ENCODE measurements around the gene CCDC127. TPM values are rescaled to one million over a fixed set of nuclear protein-coding genes. Genes with fewer than 3 reads are reported as not detected.

CCDC127 gene
- total RNA-seq, 4 donors from 2014 or later: 4.4 to 5.2 (median 4.8) TPM

DNA sequence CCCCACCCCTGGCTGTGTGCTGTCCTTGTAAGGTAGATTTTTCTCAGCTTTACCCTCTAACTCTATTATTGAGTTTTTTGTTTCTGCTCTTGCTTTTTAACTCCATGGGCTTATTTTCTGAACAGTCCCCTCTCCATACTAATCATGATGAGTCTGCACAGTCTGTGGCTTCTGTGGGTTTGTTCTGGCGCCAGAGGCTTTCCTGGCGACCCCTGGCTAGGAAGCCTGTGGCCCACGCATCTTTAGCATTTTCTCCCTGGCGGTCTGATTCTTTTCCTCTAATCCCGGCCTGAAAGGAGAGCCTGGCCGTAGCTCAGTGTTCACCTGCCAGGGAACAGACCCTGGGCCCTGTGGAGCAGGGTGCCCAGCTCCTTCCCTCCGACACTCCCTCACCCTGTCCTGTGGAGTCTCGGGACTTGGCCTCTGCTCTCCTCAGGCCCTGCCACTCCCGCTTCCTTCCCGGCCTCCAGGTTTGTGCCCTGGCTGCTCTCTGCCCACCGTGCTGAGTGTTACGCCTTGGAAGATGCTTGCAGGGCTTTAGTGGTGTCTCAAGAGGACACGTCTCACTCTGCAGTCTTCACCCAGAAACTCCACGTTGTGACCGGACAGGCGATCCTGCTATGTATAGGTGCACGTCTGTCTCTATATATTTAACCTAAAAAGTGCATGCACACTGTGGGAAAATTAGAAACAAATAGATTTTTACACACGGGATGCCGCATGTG, 58.3 kb downstream of the CCDC127 start:
- H3K4me3 ChIP-seq (replicated peaks in 1 of 3): no peak overlapping the region
- H3K27ac ChIP-seq: no peak overlapping the region
- intact Hi-C loops (cut with DNase I): no loop called here
- TF ChIP-seq, protein P1, sequence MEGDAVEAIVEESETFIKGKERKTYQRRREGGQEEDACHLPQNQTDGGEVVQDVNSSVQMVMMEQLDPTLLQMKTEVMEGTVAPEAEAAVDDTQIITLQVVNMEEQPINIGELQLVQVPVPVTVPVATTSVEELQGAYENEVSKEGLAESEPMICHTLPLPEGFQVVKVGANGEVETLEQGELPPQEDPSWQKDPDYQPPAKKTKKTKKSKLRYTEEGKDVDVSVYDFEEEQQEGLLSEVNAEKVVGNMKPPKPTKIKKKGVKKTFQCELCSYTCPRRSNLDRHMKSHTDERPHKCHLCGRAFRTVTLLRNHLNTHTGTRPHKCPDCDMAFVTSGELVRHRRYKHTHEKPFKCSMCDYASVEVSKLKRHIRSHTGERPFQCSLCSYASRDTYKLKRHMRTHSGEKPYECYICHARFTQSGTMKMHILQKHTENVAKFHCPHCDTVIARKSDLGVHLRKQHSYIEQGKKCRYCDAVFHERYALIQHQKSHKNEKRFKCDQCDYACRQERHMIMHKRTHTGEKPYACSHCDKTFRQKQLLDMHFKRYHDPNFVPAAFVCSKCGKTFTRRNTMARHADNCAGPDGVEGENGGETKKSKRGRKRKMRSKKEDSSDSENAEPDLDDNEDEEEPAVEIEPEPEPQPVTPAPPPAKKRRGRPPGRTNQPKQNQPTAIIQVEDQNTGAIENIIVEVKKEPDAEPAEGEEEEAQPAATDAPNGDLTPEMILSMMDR (IDR thresholded peaks at IDR 0.05): no peak
- no peaks in the 10 kb centered on the region for H3K27me3 ChIP-seq
- no peaks in the 10 kb centered on the region for H3K4me1 ChIP-seq
- 83 to 89% methylated on average over 19 of the region's 19 CpGs for WGBS, 2 donors
- H3K36me3 ChIP-seq: no peaks in the 10 kb centered on the region
- no peaks in the 10 kb centered on the region for H3K9me3 ChIP-seq
- no peak for DNase-seq

DNA sequence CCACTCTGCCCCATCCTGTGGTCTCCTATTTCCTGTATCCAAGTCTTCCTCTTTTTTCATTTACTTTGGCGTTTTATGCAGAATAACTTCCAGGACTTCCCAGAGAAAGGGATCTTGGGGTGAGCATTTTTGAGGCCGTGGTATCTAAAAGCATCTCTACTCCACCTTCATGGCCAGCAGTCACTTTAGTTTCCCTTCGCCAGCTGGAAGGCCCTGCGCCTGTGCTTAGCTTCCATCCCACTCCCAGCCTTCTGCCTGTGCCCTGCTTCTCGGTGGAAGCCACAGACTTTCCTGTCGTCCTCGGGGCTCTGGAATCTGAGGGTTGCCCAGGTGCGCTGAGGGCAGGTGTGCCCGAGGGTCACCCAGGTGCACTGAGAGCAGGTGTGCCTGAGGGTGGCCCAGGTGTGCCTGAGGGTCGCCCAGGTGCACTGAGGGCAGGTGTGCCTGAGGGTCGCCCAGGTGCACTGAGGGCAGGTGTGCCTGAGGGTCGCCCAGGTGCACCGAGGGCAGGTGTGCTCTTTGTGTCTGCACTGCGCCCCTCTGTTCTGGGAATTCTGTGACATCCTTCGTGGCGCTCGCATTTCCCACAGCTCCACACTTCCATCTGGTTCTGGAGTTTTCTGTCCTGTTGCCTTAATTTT, 59.0 kb downstream of the CCDC127 start:
- Histone ChIP-seq H3K27ac (no peak overlapping the region), H3K36me3 (no peaks in the 10 kb centered on the region), H3K4me1 (no peaks in the 10 kb centered on the region), H3K27me3 (no peaks in the 10 kb centered on the region), H3K9me3 (no peaks in the 10 kb centered on the region), H3K4me3 (replicated peaks in 1 of 3) (no peak overlapping the region)
- no peak for DNase-seq
- intact Hi-C loops (cut with DNase I): no loop called here
- 87 to 92% methylated on average over 16 to 17 of the region's 17 CpGs for WGBS, 2 donors
- no peak for TF ChIP-seq POLR2A (IDR thresholded peaks at IDR 0.05)
- TF ChIP-seq, protein P1 (IDR thresholded peaks at IDR 0.05): no peak

DNA sequence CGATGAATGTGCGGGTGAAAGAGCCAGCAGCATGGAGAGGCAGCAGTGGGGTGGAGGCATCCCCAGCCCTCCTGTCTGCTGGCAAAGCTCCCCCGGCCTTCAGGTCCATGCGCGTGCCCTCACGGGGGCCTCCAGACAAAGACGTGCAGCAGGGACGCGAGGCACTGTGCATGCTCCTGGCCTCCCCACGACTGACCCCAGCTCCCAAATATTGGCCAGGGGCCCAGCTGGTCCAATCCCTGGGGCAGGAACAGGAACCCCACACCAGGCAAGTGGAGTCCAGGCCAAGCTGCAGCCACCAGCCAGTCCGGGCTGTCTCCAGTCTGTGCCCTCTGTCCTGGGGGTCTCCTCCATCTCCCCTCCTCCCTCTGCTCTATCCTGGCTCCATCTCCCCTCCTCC, 60.2 kb downstream of the CCDC127 start:
- no peak overlapping the region for H3K27ac ChIP-seq
- H3K9me3 ChIP-seq: no peaks in the 10 kb centered on the region
- no peak for TF ChIP-seq POLR2A (IDR thresholded peaks at IDR 0.05)
- TF ChIP-seq, protein P1 (IDR thresholded peaks at IDR 0.05): no peak
- H3K4me3 ChIP-seq (replicated peaks in 1 of 3): no peak overlapping the region
- WGBS, 2 donors: 79 to 87% methylated on average over 10 to 11 of the region's 11 CpGs
- H3K4me1 ChIP-seq: no peaks in the 10 kb centered on the region
- no peaks in the 10 kb centered on the region for H3K36me3 ChIP-seq
- intact Hi-C loops (cut with DNase I): no loop called here
- no peak for DNase-seq
- no peaks in the 10 kb centered on the region for H3K27me3 ChIP-seq

DNA sequence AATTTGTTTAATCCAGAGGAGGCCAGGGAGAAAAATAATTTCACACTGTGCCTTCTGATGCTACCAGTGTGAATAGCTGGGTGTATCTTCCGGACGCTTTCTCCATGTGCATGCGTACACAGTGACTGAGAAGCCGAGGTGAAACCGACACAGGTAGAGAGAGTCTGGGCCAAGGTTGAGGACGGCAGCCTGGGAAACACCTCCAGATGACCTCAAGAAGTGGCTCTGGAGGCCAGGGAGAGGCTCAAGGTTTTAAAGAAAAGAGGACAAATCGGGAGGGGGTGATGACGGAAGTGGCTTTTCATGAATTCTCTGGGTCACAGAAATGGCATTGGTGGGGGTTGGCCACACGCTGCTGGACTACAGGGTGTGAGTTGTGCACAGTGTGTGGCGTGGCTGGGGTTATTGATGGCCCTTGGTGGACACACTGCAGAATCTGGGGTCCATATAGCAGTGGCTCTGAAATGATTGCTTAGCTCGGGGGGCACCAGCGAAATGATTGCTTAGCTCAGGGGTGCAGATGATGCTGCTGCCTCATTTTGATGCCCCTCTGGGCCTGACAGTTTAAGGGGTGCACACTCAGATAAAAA, 60.7 kb downstream of the CCDC127 start:
- no peak for DNase-seq
- TF ChIP-seq, protein P1 (IDR thresholded peaks at IDR 0.05): no peak
- no peak for TF ChIP-seq POLR2A (IDR thresholded peaks at IDR 0.05)
- Histone ChIP-seq H3K36me3 (no peaks in the 10 kb centered on the region), H3K4me1 (no peaks in the 10 kb centered on the region), H3K27ac (no peak overlapping the region), H3K4me3 (replicated peaks in 1 of 3) (no peak overlapping the region), H3K9me3 (no peaks in the 10 kb centered on the region), H3K27me3 (no peaks in the 10 kb centered on the region)
- intact Hi-C loops (cut with DNase I): no loop called here
- 92 to 95% methylated on average over 12 of the region's 12 CpGs for WGBS, 2 donors
